GM21576 (cell line): ENCODE results near the gene THUMPD2.
"Not testable (repeated sequence)": the region's sequence is repeated elsewhere in the genome, so short reads cannot be mapped to it uniquely, and the experiment has no call there.

Experiments
- ATAC-seq: cut with Tn5 transposase; IDR thresholded peaks from one replicate; pipeline ENCODE4 v1.9.1; 2021; ENCODE audit warnings: mild to moderate bottlenecking, moderate library complexity; ENCODE audit not compliant: unreplicated experiment

Gene THUMPD2

GRCh38 chr2:39757156-39757555, 21.9 kb downstream of the THUMPD2 start:
- no peak for ATAC-seq

- no peak for ATAC-seq
Observed at GRCh38 chr2:39755466-39755865, 23.6 kb downstream of the THUMPD2 start.

- no peak for ATAC-seq
Observed at GRCh38 chr2:39743269-39743776, 35.7 kb downstream of the THUMPD2 start.

GRCh38 chr2:39741871-39742270, 37.2 kb downstream of the THUMPD2 start:
- ATAC-seq: no peak

- ATAC-seq: no peak
Observed at GRCh38 chr2:39739386-39739785, 39.7 kb downstream of the THUMPD2 start.

- ATAC-seq: no peak
Observed at GRCh38 chr2:39738936-39739335, 40.1 kb downstream of the THUMPD2 start.

- no peak for ATAC-seq
Observed at GRCh38 chr2:39737661-39738060, 41.4 kb downstream of the THUMPD2 start.

- ATAC-seq: no peak
Observed at GRCh38 chr2:39736640-39737039, 42.4 kb downstream of the THUMPD2 start.

GRCh38 chr2:39735648-39736047, 43.4 kb downstream of the THUMPD2 start:
- no peak for ATAC-seq

GRCh38 chr2:39734445-39734844, 44.6 kb downstream of the THUMPD2 start:
- no peak for ATAC-seq

- ATAC-seq: no peak
Observed at GRCh38 chr2:39733070-39733674, 45.9 kb downstream of the THUMPD2 start.

GRCh38 chr2:39732482-39732881, 46.6 kb downstream of the THUMPD2 start:
- ATAC-seq: no peak

GRCh38 chr2:39731546-39731945, 47.5 kb downstream of the THUMPD2 start:
- ATAC-seq: no peak

GRCh38 chr2:39730685-39731302, 48.3 kb downstream of the THUMPD2 start:
- ATAC-seq: no peak

GRCh38 chr2:39730276-39730675, 48.8 kb downstream of the THUMPD2 start:
- no peak for ATAC-seq

- ATAC-seq: peak; percentile 53
Observed at GRCh38 chr2:39728941-39729351, 50.1 kb downstream of the THUMPD2 start.

- not testable (repeated sequence) for ATAC-seq
Observed at GRCh38 chr2:39728085-39728484, 51.0 kb downstream of the THUMPD2 start.

GRCh38 chr2:39725401-39725800, 53.7 kb downstream of the THUMPD2 start:
- no peak for ATAC-seq

GRCh38 chr2:39724828-39725144, 54.3 kb downstream of the THUMPD2 start:
- ATAC-seq: no peak

GRCh38 chr2:39723946-39724827, 54.9 kb downstream of the THUMPD2 start:
- no peak for ATAC-seq

- ATAC-seq: no peak
Observed at GRCh38 chr2:39723497-39723896, 55.6 kb downstream of the THUMPD2 start.

GRCh38 chr2:39720970-39721369, 58.1 kb downstream of the THUMPD2 start:
- ATAC-seq: no peak
